Heart left ventricle (tissue), 16 donors: ENCODE data around the gene PREX1. TPM values are rescaled to one million over a fixed set of nuclear protein-coding genes. Genes with fewer than 3 reads are reported as not detected.

Source experiments
- ATAC-seq, 4 donors: fragments of 200-7000 bp; cut with Tn5 transposase; one replicate each; pipeline ENCODE4 v1.9.1; 2020 to 2022; ENCODE audit warnings: moderate library complexity in 4 of 4, mild to moderate bottlenecking in 3 of 4, moderate number of reproducible peaks in 1 of 4
- DNase-seq, 5 donors: peaks; one replicate each; pipeline ENCODE4 v3.0.0-alpha.2; 2020
- H3K27ac ChIP-seq, 12 donors: fragments of 200-600 bp; sonication (generic) in 4 of 12; one replicate each; pipeline versions ENCODE4 v1.5.0 to v1.8.0; 2016 to 2022; ENCODE audit warnings: mild to moderate bottlenecking in 2 of 12
- H3K27me3 ChIP-seq, 9 donors: fragments of 200-600 bp; sonication (generic) in 2 of 9; one replicate each; pipeline versions ENCODE4 v1.5.1 to v1.8.0; 2016 to 2022; ENCODE audit warnings: mild to moderate bottlenecking in 3 of 9
- H3K36me3 ChIP-seq, 9 donors: fragments of 200-600 bp; sonication (generic) in 2 of 9; one replicate each; pipeline versions ENCODE4 v1.5.0 to v1.8.0; 2018 to 2022; ENCODE audit warnings: mild to moderate bottlenecking in 2 of 9
- H3K4me1 ChIP-seq, 12 donors: fragments of 200-600 bp; sonication (generic) in 4 of 12; one replicate each; pipeline versions ENCODE4 v1.5.0 to v1.8.0; 2016 to 2022; ENCODE audit warnings: mild to moderate bottlenecking in 3 of 12
- H3K4me3 ChIP-seq, 12 donors: fragments of 200-600 bp; sonication (generic) in 4 of 12; one replicate each; pipeline versions ENCODE4 v1.5.0 to v1.8.0; 2017 to 2022; ENCODE audit warnings: mild to moderate bottlenecking in 9 of 12, moderate library complexity in 4 of 12
- H3K9me3 ChIP-seq, 12 donors: fragments of 200-600 bp; sonication (generic) in 4 of 12; one replicate each; pipeline versions ENCODE4 v1.5.0 to v1.8.0; 2016 to 2022; ENCODE audit warnings: mild to moderate bottlenecking in 1 of 12
- CTCF ChIP-seq, 12 donors: fragments of 200-600 bp; sonication (generic) in 4 of 12; IDR thresholded peaks; one replicate each; pipeline versions ENCODE4 v1.5.0 to v1.8.0; 2018 to 2022; ENCODE audit warnings: antibody characterized with exemption in 12 of 12, mild to moderate bottlenecking in 5 of 12
- POLR2A ChIP-seq, 2 donors: fragments of 450-650 bp; IDR thresholded peaks; one replicate each; pipeline ENCODE4 v1.6.1; 2017; ENCODE audit warnings: antibody characterized with exemption in 2 of 2, mild to moderate bottlenecking in 2 of 2, moderate library complexity in 2 of 2
- WGBS, 4 donors: extraction: QIAGEN DNeasy Blood & Tissue Kit in 2 of 4; methylation state at CpG; one replicate each; pipeline versions ENCODE4 v1.1.5 to v1.1.7; 2013 to 2018; 5-methylcytosine and 5-hydroxymethylcytosine counted together
- intact Hi-C, 10 donors: fragments of 100-400 bp; cut with DNase I; formaldehyde crosslinking; loops; one replicate each; pipeline versions ENCODE4 v1.11.1 to v1.14.2; 2022
- polyA plus RNA-seq, 2 donors: library from polyadenylated mRNA; stranded (reverse); fragments of 200-250 nt; gene quantifications; one replicate each; pipeline ENCODE4 v1.2.3, GENCODE V29; 2013
- total RNA-seq, 9 donors: library from RNA; depleted of rRNA in 2 of 9; stranded (reverse); fragments of >200 nt in 2 of 9; fragmentation: NEBNext Ultra II Directional in 3 of 9; extraction: Animal tissue kit (Norgen Biotek cat#: 25700) in 3 of 9; gene quantifications; one replicate each; pipeline versions ENCODE4 v1.1.0 to v1.2.4, GENCODE V29; 2016 to 2023
- donor health status: ischemic (EF 13 %, LVEDD 7.1; RV severe dilation, severe dysfunction).
- donor health status: healthy with polysubstance abuse.
- donor health status: DM: no; HTN: yes; CAD: no.
- donor health status: DM: no; HTN: no; CAD: no.
- donor health status: ischemic (EF 25% LVEDD 6.9; RV normal size, moderate dysfunction).
- donor health status: ischemic (EF 25% LVEDD 5.7; RV mildly dilated, moderate dysfunction).
- donor health status: healthy.
- donor health status: DM: yes; HTN: yes; CAD: no.
- donor health status: ischemic (EF 35%, LVEDD 5.7; RV mildly dilated, moderate dysfunction).
- donor health status: nonischemic (EF 11% LVEDD 7.7; RV severe dilation, severe dysfunction).
- donor health status: DM: yes; HTN: yes; CAD: no.
- donor health status: PGD.
- donor health status: ischemic (EF 29% LVEDD 5.4; RV normal size, mild dysfunction).
- donor health status: nonischemic (EF 23%, LVEDD 6.1; RV moderate dilation, normal function).

PREX1 gene
- total and polyA plus RNA-seq, 11 donors, result 7.2 to 41.5 (median 11.9) TPM

DNA sequence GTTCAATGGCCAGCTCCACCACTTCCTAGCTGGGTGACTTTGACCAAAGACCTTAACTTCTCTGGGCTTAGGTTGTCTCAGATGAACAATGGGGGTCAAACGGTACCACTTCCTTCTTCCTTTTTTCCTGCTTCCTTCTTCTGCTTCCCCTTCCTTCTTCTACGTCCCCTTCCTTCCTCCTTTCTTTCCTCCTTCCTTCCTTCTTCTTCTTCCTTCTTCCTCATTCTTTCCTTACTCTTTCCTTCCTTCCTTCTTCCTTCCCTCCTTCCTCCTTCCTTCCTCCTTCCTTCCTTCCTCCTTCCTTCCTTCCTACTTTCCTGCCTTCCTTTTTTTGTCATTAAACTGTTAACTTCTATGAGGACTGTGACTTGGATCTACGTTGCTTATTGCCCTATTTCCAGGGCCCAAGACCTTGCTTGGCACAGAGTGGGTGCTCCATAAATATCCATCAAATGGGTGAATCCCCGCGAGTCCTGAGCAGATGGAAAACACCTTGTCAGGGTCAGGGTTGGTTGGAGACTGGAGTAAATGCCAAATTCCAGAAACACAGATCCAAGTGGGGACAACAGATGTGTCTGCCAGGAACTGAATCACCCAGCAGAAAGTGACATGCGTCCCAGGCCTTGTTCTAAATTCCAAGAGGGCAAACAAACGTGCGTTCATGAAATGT is 243.3 kb downstream of the PREX1 start:
- H3K36me3 ChIP-seq, result no peaks in the 10 kb centered on the region
- H3K9me3 ChIP-seq, result no peaks in the 10 kb centered on the region
- WGBS, 4 donors, result 41 to 56% (median 45%) methylated on average over 8 of the region's 8 CpGs
- peaks cover 0 to 32% (median 0%) of the 10 kb centered on the region in 9 donors for H3K27me3 ChIP-seq
- ATAC-seq (peak in 2 of 4 donors; percentile 36 to 47), DNase-seq (no peak)
- no peak for TF ChIP-seq CTCF (IDR thresholded peaks at IDR 0.05)
- no peak for TF ChIP-seq POLR2A (IDR thresholded peaks at IDR 0.05)
- no peak overlapping the region for H3K4me3 ChIP-seq
- intact Hi-C loops, result no loop called here
- H3K27ac ChIP-seq, result no peak overlapping the region
- peaks cover 0 to 21% (median 0%) of the 10 kb centered on the region in 12 donors for H3K4me1 ChIP-seq

GRCh38 chr20:48583801-48584200 is 244.0 kb downstream of the PREX1 start:
- Histone ChIP-seq H3K27me3 (peaks cover 0 to 32% (median 0%) of the 10 kb centered on the region in 9 donors), H3K27ac (no peak overlapping the region), H3K4me1 (peaks cover 0 to 21% (median 0%) of the 10 kb centered on the region in 12 donors), H3K36me3 (no peaks in the 10 kb centered on the region), H3K4me3 (no peak overlapping the region), H3K9me3 (no peaks in the 10 kb centered on the region)
- 88 to 89% (median 89%) methylated on average over 11 of the region's 11 CpGs for WGBS, 4 donors
- ATAC-seq (no peak), DNase-seq (no peak)
- TF ChIP-seq POLR2A (IDR thresholded peaks at IDR 0.05) (no peak), CTCF (IDR thresholded peaks at IDR 0.05) (no peak)
- intact Hi-C loops, result no loop called here

DNA sequence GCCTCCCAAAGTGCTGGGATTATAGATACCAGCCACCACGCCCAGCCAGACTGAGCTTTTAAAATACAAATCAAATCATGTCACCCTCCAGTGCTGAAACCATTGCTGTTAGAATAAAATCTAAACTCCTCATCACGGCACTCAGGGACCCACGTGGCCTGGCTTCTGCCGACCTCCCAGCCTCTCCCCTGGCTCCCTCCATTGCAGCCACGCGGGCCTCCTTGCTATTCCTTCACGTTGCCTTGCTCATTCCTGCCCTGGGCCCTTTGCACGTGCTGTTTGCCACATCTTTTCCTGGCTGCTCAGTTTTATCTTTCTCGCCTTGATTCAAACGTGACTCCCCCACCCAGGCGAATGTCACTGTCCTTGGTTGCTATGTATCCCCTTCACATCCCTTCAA is 244.6 kb downstream of the PREX1 start:
- ATAC-seq, result no peak
- no peak for DNase-seq
- Histone ChIP-seq H3K4me1 (peaks cover 0 to 21% (median 0%) of the 10 kb centered on the region in 12 donors), H3K27ac (no peak overlapping the region), H3K9me3 (no peaks in the 10 kb centered on the region), H3K4me3 (no peak overlapping the region), H3K27me3 (peaks cover 0 to 32% (median 0%) of the 10 kb centered on the region in 9 donors), H3K36me3 (no peaks in the 10 kb centered on the region)
- 85 to 93% (median 86%) methylated on average over 11 of the region's 11 CpGs for WGBS, 4 donors
- TF ChIP-seq CTCF (IDR thresholded peaks at IDR 0.05) (no peak), POLR2A (IDR thresholded peaks at IDR 0.05) (no peak)
- intact Hi-C loops, result no loop called here

- DNase-seq (no peak), ATAC-seq (no peak)
- Histone ChIP-seq H3K9me3 (no peaks in the 10 kb centered on the region), H3K27me3 (peaks cover 0 to 32% (median 0%) of the 10 kb centered on the region in 9 donors), H3K4me1 (peaks cover 0 to 21% (median 0%) of the 10 kb centered on the region in 12 donors), H3K36me3 (no peaks in the 10 kb centered on the region), H3K4me3 (no peak overlapping the region), H3K27ac (no peak overlapping the region)
- intact Hi-C loops, result no loop called here
- 45 to 50% (median 49%) methylated on average over 5 of the region's 5 CpGs for WGBS, 4 donors
- TF ChIP-seq CTCF (IDR thresholded peaks at IDR 0.05) (no peak), POLR2A (IDR thresholded peaks at IDR 0.05) (no peak)
Observed at GRCh38 chr20:48582673-48582985, 245.2 kb downstream of the PREX1 start.
